Thyroid gland (tissue), 4 donors: Measurements from ENCODE around the gene CLCN2.

ENCODE experiments used
- POLR2A ChIP-seq, 2 donors: fragments of 450-650 bp; IDR thresholded peaks; one replicate each; pipeline ENCODE4 v1.6.1; 2017; ENCODE audit warnings: antibody characterized with exemption in 2 of 2, mild to moderate bottlenecking in 2 of 2, moderate library complexity in 1 of 2
- TF ChIP-seq, protein P1 (sequence below), 6 experiments: fragments of 200-600 bp in 3 of 6; fragments of 450-650 bp in 3 of 6; sonication (generic) in 3 of 6; IDR thresholded peaks; one replicate each; pipeline ENCODE4 v1.5.1; 2016 to 2019; ENCODE audit warnings: antibody characterized with exemption in 6 of 6, mild to moderate bottlenecking in 2 of 6, inconsistent platforms in 1 of 6, moderate library complexity in 1 of 6

DNA sequence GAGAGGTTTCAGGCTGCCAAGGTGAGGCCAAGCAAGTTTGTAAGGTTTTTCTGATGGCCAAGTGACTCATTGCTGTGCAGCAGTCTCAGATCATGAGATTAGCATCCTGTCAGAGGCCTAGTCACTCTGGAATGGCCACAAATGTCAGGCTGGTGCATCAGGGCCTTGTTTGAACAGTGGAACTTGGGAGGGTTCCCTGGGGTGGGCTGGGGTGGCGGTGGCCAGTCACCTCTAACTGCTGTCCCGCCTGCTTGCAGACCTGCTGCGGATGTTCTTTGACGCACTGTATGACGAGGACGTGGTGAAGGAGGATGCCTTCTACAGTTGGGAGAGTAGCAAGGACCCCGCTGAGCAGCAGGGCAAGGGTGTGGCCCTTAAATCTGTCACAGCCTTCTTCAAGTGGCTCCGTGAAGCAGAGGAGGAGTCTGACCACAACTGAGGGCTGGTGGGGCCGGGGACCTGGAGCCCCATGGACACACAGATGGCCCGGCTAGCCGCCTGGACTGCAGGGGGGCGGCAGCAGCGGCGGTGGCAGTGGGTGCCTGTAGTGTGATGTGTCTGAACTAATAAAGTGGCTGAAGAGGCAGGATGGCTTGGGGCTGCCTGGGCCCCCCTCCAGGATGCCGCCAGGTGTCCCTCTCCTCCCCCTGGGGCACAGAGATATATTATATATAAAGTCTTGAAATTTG lies 26.8 kb downstream of the CLCN2 start:
- TF ChIP-seq, protein P1, sequence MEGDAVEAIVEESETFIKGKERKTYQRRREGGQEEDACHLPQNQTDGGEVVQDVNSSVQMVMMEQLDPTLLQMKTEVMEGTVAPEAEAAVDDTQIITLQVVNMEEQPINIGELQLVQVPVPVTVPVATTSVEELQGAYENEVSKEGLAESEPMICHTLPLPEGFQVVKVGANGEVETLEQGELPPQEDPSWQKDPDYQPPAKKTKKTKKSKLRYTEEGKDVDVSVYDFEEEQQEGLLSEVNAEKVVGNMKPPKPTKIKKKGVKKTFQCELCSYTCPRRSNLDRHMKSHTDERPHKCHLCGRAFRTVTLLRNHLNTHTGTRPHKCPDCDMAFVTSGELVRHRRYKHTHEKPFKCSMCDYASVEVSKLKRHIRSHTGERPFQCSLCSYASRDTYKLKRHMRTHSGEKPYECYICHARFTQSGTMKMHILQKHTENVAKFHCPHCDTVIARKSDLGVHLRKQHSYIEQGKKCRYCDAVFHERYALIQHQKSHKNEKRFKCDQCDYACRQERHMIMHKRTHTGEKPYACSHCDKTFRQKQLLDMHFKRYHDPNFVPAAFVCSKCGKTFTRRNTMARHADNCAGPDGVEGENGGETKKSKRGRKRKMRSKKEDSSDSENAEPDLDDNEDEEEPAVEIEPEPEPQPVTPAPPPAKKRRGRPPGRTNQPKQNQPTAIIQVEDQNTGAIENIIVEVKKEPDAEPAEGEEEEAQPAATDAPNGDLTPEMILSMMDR (IDR thresholded peaks at IDR 0.05): no peak
- no peak for TF ChIP-seq POLR2A (IDR thresholded peaks at IDR 0.05)
